NCI-H2196 treated with DMSO at 0.1 percent for 48 hours (cell line): Measurements from ENCODE around the gene PGLYRP1.

Source experiments
- DNase-seq: peaks from one replicate; lab custom pipeline; 2025; ENCODE audit not compliant: unreplicated experiment; lab: John Stamatoyannopoulos, UW

Gene PGLYRP1

GRCh38 chr19:46006411-46006810, 16.4 kb downstream of the PGLYRP1 start:
- no peak for DNase-seq

DNA sequence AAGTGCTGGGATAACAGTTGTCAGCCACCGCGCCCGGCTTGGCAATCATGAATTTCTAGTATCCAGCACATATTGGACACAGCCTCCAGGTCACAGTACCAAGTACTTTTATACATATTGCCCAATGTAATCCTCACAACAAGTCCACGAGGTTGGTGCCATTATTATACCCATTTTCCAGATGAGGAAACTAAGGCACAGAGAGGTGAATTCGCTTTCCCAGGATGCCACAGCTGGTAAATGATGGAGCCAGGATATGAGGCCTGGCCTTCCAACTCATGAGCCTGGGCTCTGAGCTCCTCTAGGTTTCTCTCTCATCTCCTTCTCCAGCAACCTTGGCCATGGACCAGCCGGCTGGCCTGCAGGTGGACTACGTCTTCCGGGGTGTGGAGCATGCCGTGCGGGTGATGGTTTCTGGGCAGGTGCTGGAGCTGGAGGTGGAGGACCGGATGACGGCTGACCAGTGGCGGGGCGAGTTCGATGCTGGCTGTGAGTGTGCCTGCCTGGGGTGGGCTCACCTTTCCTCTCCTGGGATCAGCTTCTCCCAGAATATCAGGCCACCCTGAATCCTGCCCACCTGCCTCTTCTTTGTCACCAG, 20.1 kb downstream of the PGLYRP1 start:
- DNase-seq: no peak

DNA sequence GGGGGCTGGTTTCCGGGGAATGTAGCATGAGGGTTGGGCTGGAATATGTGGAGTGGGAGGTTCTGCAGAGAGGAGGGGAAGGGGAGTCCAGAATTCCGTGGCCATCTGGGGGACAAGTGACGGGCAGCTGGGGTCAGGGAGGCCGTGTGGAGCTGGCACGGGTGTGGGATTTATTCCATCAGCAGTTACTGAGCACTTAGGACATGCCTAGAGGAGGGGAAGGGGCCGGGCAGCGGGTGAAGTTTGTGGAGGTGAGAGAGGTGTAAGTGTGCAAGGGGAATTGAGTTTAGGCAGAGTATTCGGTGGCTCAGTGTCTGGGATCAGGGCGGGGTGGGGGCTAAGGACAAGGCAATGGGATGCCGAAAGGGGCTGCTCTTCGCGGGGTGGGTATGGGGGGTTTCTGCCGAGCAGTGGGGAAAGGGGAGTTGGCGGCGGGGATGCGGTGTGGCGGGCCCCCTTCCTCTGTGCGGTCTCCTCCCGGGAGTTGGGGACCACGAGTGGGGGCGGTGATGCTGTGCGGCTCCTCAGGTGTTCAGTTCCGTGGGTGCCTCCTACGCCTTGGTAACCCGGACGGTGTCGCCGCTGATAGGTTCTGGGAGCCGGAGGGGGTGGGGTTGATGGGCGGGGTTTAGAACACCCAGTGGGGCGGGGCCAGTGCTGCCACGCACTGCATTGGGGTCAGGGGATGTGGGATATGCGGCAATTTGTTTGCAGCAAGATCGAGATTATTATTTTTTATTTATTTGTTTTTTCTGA, 22.2 kb downstream of the PGLYRP1 start:
- peak; percentile 7 for DNase-seq

DNA sequence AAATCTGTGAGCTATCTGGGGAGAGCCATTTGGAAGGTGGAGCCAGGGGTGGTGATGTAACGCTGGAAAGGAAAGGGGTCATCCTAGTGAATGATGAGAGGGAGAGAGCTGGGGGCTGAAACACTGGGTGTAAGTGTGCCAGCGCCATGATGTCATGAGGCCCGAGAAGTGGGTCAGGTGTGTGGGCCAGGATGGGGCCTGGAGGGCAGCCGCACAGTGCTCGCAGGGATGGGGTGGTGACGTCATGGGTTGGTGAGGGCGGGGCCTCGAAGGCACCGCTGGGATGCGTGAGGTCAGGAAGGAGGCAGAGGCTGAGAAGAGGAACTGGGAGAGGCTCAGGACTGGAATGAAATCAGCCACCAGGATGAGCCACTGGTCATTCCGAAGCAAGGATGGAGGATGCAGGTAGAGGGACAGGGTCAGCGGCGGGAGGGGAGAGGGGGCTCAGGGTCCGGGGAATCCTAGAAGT, 23.2 kb downstream of the PGLYRP1 start:
- peak; percentile 9 for DNase-seq

DNA sequence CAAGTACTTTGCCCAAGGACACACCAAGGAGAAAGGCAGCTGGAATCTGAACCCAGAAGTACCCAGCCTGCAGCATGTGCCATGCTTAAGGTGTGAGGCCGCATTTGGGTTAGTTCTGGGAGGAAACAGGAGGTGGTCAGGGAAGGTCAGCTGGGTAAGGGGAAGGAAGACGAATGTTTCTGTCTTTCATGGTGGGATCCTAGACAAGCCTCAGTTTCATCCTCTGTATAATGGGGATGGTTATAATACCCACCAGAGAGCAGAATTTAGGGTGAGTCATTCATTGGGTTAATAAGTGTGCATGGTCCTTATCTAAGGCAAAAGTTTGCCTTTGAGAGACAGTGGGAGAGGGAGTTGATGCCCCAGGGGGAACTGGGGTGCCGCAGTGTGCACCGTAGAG, 24.0 kb downstream of the PGLYRP1 start:
- DNase-seq: no peak

DNA sequence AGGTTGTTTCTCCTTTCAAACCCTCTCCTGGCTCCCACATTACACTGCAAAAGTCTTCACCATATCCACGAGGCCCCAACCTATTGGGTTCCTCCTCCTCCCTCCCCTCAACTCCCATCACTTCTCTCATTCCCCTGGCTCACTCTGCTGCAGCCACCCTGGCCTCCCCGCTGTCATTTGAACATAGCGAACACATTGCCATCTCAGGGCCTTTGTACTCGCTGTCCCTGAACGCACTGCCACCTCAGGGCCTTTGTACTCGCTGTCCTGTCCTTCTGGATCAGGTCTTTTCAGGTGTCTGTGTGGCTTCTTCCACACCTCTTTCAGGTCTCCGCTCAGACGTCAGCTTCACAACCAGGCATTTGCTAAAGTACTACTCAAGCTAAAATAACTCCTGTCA, 25.9 kb downstream of the PGLYRP1 start:
- DNase-seq: no peak

DNA sequence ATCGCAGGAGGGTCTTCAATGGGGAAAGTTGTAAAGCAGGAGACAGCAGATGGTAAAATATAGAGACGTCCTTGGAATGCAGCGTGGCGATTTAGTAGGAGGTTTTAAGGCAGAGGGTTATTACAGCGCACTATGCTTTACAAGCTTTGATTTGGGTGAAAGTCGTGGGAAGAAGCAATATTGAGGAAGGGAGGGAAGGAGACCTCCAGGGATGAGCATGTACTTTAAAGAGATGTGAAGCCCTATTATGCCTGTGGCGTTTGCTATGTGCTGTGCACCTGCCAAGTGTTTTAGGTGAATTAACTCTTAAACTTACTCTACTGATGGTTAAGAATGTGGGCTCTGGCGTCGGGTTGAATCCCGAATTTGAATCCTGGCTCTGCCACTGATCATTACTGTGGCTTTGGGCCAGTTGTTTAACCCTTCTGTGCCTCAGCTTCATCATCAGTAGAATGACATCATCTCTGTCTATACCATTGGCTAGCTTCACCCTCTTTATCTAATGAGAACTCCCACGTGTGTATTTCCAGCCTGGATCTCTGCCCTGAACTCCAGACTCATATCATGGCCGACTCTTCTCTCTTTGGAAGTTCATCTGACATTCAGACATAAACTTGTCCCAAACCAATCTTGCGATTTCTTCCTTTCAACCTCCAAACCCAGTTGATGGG, 27.0 kb downstream of the PGLYRP1 start:
- DNase-seq: no peak

DNA sequence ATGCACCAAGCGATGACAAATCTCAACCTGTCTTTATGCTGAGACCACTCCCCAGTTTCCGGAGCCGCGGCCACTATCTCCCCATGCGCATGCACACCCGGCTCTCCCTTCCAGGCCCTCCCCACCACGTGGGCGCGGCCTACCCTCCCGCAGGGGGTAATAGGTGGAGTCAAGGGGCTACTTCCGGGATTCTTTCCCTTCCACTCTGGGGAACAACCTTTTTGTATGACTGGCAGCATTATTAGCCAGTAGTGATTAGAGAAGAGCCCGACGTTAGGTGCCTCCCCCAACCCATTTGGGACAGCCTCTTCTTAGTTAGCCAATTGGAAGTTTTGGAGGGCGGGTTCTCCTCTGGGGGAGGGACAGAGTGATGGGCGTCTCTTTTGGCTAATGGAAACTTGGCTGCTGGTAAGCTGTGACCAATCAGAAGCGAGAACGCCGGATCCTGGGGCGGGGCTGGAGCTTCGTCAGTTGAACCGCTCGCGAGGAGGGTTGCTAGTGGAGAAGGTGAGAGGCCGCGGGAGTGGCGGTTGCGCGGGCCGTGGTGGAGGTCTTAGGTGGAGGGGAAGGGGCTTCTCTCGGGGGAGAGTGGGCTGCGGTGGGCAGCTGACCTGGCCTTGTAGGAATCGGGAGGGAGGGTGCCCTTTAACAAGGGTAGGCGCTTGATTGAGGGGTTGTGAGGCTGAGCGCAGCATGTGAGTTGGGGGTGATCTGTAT, 27.7 kb downstream of the PGLYRP1 start, which contains the start of gene CCDC61:
CCDC61 (plus strand) TSS at position 470 of the 717 bp plus-strand sequence. CDS start 7,552 bp downstream, outside the sequence.
- peak; percentile 97 for DNase-seq

DNA sequence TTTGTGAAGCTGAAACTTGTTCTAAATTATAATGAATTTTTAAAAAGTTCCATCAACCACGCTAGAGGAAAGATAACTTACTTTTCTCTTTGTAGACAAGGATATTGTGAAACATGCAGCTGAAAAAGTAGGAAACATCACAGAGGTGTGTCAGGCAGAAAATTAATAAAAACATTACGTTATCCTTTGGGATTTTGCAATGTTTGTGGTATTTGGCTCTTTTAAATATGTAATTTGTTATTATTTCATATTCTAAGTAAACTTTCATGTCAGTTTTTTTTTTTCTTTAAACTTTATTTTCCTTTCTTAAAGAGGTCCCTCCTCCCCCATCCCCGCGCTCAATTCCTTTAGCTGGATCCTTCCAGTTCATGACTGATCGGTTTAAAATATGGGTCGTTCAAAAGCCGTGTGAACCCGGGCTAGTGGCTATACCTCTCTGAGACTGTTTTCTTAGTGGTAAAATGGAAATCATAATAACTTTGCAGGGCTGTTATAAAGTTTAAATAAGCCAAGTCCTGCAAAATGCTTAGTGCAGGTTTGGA, 28.3 kb downstream of the PGLYRP1 start:
- DNase-seq: no peak

GRCh38 chr19:45990113-45990728, 32.6 kb downstream of the PGLYRP1 start:
- no peak for DNase-seq

GRCh38 chr19:45985321-45985720, 37.5 kb downstream of the PGLYRP1 start:
- DNase-seq: no peak

DNA sequence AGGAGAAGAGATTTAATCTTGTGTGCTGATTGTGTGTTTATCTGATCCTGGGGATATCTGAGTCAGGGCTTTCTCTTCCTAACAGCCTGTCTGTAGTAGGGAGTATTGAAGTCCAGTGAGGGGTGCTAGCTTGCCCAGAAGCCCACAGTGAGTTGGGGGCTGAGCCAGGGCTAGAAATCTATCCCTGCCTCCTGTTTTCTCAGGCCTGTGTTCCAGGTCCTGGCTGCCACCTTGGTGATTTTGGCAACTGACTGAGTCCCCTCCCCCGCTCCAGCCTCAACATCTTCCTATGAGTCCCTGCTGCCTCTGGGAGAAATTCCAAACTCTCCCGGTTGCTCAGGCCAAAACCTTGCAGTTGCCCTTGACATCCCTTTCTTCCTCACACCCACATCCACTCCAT, 41.5 kb downstream of the PGLYRP1 start:
- no peak for DNase-seq

- DNase-seq: no peak
Measured at GRCh38 chr19:45978156-45978555, 44.7 kb downstream of the PGLYRP1 start.

- DNase-seq: no peak
Measured at GRCh38 chr19:45976178-45976577, 46.7 kb downstream of the PGLYRP1 start.

GRCh38 chr19:45975306-45976070, 47.4 kb downstream of the PGLYRP1 start:
- no peak for DNase-seq

- peak; percentile 75 for DNase-seq
Measured at GRCh38 chr19:45973553-45974338, 49.1 kb downstream of the PGLYRP1 start, which contains the start of gene NOVA2. NOVA2 (minus strand) TSS chr19:45973865; CDS start chr19:45973351, 514 bp downstream.

- no peak for DNase-seq
Measured at GRCh38 chr19:45972947-45973540, 49.8 kb downstream of the PGLYRP1 start.

DNA sequence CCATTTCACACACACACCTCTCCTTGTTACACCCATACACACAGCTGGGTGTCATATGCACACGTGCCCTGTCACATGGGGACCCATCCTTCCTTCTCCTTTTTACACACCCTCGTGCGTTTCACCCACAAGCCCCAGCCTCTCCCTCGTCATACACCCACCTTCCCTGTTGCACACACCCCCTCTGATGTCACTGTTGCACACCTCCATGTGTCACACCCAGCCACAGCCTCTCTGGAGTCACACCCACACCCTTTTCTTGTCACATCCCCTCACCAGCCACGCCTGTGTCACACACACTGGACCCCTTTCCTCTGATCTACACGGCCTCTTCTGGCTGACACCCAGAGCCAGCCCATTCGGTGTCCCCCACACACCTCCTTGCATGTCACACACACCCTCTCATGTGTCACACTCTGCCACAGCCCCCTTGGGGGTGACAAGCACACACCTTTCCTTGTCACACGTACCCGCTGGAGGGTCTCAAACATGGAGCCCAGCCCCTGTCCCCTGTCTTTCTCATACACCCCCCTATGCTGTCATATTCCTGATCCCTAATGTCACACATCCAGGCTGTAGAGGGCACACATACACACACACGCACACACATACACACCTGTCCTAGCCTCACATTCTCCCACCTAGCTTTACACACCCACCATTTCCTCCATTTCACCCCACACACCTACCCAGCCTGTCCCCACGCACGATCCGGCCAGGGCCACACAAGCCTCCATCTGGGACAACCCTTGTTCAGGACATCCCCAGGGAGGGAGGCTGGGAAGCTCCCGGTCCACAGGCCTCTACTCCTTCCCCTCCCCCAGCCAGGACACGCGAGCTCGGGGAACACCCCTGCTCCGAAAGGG, 50.5 kb downstream of the PGLYRP1 start:
- DNase-seq: no peak
